ENCODE measurements around the gene ZCCHC2.

- no peak for TF ChIP-seq CTCF (IDR thresholded peaks at IDR 0.05)
- TF ChIP-seq POLR2A (IDR thresholded peaks at IDR 0.05) = no peak
These were observed 89.4 kb downstream of the ZCCHC2 start for GRCh38 chr18:62612289-62612645.

All from right lobe of liver (tissue), 4 donors.